22Rv1 (cell line): ENCODE results near the gene OS9.

Experiments
- ZFX ChIP-seq: fragments of 450-650 bp; IDR thresholded peaks from 2 replicates; pipeline ENCODE4 v1.6.1; 2017; ENCODE audit warnings: antibody characterized with exemption, borderline replicate concordance
- TF ChIP-seq, protein P1 (sequence below): fragments of 450-650 bp; IDR thresholded peaks from 2 replicates; pipeline ENCODE4 v1.5.1; 2017; ENCODE audit warnings: mild to moderate bottlenecking

DNA sequence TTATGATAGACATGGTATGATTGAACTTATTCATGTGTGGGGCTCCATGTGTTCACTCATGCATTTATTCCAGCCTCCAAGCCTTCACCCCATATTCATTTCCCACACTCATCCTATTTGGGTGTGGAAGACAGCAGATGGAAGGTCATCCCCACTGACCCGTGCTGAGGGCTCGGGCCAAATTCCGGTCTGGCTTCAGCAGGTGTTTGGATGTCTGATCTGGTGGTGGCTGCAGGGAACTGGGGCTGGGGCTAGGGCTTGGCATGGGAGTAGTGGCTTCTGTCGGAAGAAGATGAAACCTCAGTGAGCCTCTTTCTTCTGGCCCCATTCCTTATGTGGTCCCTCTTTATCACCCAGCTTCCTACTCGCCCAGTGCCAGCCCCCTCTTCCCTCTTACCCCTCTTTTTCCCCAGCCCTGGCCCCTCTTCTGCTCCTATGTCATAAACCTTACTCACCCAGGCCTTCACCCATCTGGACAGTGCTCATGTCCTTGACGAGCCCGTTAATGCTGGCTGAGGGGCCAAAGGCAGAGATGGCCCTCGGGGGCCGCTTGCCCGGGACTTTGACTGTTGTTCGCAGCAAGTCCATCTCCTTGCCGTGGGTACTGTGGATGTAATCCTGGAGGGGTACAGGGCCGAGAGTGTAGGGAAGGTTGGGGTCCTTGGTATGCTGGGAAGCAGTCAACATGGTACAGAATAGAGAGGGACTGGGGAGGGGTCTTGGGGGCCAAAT is 36.6 kb downstream of the OS9 start:
- TF ChIP-seq ZFX, result no peak
- TF ChIP-seq, protein P1, sequence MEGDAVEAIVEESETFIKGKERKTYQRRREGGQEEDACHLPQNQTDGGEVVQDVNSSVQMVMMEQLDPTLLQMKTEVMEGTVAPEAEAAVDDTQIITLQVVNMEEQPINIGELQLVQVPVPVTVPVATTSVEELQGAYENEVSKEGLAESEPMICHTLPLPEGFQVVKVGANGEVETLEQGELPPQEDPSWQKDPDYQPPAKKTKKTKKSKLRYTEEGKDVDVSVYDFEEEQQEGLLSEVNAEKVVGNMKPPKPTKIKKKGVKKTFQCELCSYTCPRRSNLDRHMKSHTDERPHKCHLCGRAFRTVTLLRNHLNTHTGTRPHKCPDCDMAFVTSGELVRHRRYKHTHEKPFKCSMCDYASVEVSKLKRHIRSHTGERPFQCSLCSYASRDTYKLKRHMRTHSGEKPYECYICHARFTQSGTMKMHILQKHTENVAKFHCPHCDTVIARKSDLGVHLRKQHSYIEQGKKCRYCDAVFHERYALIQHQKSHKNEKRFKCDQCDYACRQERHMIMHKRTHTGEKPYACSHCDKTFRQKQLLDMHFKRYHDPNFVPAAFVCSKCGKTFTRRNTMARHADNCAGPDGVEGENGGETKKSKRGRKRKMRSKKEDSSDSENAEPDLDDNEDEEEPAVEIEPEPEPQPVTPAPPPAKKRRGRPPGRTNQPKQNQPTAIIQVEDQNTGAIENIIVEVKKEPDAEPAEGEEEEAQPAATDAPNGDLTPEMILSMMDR, result no peak
